Sciatic nerve (tissue), 2 donors: ENCODE measurements around the gene SCYGR4. TPM values are rescaled to one million over a fixed set of nuclear protein-coding genes. Genes with fewer than 3 reads are reported as not detected.
A peak's percentile ranks its signal among the peaks of the same experiment; 100 is the strongest.
"Not testable (repeated sequence)": the region's sequence is repeated elsewhere in the genome, so short reads cannot be mapped to it uniquely, and the experiment has no call there.

Experiments used
- ATAC-seq: fragments of 200-7000 bp; cut with Tn5 transposase; one replicate; pipeline ENCODE4 v1.9.1; 2020; ENCODE audit warnings: mild to moderate bottlenecking, moderate library complexity
- DNase-seq: peaks from one replicate; pipeline ENCODE4 v3.0.0-alpha.2; 2020; ENCODE audit warnings: low spot score
- intact Hi-C: fragments of 100-400 bp; cut with DNase I; formaldehyde crosslinking; loops from one replicate; pipeline ENCODE4 v1.14.2; 2022
- total RNA-seq: library from RNA; stranded (reverse); fragmentation: NEBNext Ultra II Directional; extraction: Animal tissue kit (Norgen Biotek cat#: 25700); gene quantifications from one replicate; pipeline ENCODE4 v1.2.1, GENCODE V29; 2021
- donor health status: DM: no; HTN: no; CAD: no.
- donor health status: DM: no; HTN: no; CAD: no.

The SCYGR4 gene, protein sequence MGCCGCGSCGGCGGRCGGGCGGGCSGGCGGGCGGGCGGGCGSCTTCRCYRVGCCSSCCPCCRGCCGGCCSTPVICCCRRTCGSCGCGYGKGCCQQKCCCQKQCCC
- total RNA-seq, result not detected

DNA sequence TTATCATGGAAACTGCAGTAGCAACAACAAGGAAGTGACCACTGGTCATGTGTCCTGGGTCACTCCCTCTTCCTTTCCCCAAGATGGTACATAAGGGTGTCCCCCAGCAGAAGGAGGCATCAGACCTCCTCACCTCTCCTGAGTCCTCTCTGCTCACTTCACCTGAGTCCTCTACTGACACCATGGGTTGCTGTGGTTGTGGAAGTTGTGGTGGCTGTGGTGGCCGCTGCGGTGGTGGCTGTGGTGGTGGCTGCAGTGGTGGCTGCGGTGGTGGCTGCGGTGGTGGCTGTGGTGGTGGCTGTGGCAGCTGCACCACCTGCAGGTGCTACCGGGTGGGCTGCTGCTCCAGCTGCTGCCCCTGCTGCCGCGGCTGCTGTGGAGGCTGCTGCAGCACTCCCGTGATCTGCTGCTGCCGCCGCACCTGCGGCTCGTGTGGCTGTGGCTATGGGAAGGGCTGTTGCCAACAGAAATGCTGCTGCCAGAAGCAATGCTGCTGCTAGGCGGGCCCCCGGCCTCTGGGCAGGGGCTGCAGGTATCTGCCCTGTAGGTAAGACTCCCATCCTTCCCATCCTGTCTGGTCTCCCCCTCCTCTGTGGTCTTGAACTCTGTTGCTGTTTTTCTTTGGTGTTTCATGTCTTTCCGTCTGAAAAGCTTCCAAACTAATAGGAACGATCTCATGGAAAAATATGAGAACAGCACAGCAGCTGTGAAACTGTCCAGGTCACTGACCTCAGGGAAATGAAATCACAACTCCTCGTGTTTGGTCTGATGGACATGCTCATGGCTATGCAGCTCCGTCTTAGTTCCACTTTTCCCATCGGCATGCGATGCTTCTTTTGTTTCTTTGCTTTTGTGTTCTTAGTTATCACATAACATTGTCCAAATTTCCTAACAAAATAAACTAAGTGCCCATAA is at the start of gene SCYGR4:
Gene SCYGR4, plus strand, starts transcription at position 183 of the 915 bp plus-strand sequence. Its CDS starts 0 bp downstream, at position 183.
- DNase-seq (no peak), ATAC-seq (peak; percentile 71)
- intact Hi-C loops, result no loop called here

DNA sequence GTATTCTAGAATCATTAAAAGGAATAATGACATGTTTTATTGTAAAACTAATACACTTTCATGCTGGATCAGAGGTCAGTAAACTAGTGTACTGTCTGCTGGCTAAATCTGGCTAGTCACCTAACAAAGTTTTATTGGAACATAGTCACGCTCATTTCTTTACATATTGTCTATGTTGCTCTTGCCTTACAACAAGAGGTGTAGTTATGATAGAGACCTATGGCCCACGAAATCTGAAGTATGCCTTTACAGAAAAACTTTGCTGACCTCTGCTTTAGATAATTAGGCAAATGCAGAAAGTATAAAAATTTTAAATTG is 48.5 kb upstream of the SCYGR4 start:
- DNase-seq (no peak), ATAC-seq (no peak)
- intact Hi-C loops, result no loop called here

DNA sequence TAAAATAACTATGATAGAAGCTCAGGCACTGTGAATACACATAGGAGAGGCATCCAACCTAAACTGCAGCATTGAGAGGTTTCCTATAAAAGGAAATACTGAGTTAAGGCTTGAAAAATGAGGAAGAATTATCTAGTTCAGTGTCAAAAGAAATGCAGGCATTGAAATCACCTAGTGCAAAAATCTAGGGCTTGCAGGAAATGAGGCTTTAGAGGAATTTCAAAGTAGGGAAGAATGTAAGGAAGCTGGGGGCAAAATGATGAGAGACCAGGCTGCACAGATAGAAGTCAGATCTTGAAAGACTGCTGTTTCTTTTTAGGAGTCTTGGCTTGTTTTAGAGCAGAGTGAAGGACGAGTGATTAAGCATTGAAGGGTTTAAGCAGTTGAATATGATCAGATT is 46.7 kb upstream of the SCYGR4 start:
- no peak for DNase-seq
- ATAC-seq, result no peak
- intact Hi-C loops, result no loop called here

DNA sequence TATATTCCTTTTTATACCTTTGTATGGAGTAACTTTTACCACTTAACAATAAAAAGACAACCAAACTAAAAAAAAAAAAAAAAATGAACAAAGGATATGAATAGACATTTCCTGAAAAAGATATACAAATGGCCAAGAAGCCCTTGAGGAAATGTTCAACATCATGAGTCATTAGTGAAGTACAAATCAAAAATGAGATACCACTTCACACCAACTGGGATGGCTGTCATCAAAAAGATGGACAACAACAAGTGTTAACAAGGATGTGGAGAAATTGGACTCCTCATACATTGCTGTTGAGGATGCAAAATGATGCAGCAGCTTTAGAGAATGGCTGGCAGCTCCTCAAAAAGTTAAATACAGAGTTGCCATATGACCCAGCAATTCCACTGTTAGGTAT is 41.2 kb upstream of the SCYGR4 start:
- DNase-seq (no peak), ATAC-seq (no peak)
- intact Hi-C loops, result no loop called here

DNA sequence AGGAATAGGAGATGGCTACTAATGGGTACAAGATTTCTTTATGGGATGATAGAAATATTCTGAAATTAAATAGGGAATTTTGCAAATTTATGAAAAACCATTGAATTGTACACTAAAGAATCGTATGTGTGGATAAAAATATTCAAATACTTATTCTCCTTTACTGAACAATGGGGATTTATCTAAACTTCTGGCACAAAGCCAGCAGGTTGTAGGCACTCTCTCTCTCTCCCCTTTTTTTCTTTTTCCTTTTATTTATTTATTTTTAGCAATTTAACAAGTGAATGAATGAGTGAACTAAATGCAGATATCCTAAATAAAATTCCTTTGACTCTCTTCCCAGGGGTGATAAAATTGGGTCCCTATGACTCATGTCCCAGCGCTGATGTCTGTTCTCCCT is 40.5 kb upstream of the SCYGR4 start:
- intact Hi-C loops, result no loop called here
- no peak for ATAC-seq
- DNase-seq, result no peak

DNA sequence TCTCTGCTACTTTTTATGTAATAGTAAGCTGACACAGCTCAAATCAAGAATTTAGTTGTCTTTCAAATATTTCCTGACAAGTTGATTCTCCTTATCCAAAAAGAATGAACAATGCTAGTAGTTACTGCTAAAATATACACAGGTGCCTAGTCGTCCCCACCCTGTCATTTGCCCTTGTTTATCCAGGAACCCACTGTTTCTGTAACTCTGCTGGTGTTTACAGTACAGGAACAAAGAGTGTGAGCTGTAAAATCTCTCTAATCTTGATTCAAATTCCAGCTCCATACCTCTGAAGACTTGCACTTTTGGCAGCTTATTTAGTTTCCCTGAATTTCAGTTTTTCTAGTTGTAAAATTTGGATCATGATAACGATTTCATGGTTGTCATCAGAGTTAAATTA is 39.7 kb upstream of the SCYGR4 start:
- DNase-seq (no peak), ATAC-seq (no peak)
- intact Hi-C loops, result no loop called here

DNA sequence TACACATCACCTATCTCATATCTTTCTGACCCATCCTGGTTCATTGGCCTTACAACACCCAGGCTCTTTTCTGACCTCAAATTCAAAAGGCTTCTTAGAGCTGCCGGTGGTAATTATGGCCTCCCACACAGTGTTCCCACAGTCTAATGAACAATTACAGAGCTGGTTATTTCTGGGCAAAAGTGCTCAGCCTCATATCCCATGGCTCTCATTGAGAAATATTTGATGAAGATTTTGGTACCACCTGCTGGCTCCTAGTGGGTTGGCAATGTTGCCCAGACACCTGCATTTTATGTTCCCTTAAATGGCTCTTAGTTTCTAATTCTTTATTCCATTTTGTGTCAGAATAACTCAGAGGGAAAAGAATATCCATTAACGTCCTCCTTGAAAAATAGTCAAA is 38.7 kb upstream of the SCYGR4 start:
- intact Hi-C loops, result no loop called here
- ATAC-seq (no peak), DNase-seq (no peak)

DNA sequence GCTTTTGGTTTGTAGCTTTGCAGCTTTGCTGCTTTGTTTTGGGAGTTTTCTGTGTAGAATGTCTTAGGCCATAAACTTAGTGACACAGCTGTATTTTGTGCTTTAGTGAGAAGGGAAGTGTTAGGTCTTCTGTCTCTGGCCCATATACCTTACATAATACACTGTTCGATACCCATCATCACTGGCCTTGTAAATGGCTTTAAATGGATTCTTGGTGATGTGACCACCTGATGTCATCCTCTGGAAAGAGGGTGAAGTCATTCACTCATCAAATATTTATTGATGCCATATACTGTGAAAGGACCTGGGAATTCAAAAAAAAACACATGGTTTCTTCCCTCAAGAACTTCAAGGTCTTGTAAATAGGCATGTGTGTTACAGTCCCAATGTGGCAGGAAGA is 37.5 kb upstream of the SCYGR4 start:
- ATAC-seq (no peak), DNase-seq (no peak)
- intact Hi-C loops, result no loop called here

DNA sequence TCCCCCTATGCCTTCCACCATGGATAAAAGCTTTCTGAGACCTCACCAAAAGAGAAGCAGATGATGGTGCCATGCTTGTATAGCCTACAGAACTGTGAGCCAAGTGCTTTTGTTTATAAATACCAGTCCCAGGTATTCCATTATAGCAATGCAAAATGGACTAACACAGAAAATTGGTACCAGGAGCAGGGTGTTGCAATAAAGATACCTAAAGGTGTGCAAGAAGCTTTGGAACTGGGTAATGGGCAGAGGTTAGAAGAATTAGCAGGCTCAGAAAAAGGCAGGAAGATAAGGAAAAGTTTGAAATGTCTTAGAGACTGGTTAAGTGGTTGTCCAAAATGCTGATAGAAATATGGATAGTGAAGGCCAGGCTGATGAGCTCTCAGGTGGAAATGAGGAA is 34.9 kb upstream of the SCYGR4 start:
- DNase-seq (no peak), ATAC-seq (no peak)
- intact Hi-C loops, result no loop called here

DNA sequence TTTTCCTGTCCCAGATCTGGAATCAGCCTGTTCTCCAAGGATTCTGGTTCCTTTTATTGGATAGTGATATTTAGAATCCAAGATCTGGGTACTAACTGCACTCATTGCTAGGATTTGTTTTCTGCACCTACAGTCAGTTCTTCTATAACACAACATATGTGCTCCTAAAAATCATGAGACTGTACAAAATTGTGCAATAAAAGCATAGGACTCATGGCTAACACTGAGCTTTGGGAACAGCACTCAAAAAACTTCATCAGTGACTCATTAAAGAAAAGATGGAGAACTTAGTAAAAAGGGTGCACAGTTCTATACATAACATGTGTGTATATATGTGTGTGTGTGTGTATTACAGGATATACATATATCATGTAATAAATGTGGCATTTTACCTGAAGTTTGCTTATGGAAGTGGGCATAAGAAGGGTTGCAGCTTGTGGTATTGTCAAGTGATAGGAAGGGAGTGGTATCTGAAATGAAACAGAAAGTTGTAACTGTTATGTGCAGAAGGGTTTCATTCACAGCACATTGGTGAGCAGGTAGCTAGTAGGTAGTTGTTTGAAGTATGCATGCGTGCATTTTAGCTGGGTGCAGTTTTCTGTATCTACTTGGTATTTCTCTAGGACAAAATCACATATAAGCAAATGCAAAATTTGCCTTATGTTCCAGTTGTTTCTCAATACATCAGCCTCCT is 24.5 kb upstream of the SCYGR4 start:
- DNase-seq (no peak), ATAC-seq (no peak)
- intact Hi-C loops, result no loop called here

DNA sequence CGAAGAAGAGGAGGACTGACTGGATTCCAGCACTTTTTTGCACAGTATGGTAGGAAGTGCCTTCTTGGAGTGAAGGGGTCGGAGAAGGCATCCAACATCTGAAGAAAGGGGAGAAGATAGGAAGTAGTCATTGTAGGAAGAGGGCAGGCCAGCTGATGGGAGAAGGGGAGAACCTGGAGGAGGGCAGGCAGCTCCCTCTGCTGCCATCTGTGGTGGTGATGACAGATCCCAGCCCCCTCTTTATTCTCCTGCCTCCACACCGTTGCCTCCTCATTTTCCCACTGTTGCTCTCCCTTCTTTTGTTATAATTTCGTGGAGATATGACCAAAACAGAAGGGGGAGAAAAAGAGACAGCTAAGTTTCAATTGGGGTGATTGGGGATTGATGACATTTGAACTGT is 21.5 kb upstream of the SCYGR4 start:
- ATAC-seq, result no peak
- intact Hi-C loops, result no loop called here

DNA sequence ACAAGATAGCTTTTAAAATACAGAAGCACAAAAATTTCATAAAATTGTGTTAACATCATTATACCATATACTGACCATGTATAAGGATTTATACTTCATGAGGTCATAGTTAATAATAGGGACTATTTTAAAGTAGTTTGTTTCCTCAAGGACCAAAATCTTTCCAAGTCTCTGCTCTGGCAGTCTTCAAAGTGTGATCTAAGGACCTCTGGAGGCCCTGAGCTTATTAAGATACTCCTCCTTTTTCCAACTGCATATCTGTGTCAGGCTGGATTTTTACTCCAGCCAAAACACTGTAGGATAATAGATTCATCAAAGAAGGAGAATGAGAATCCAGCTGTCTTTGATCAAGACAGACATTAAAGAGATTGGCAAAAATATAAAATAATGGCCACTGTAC is 20.3 kb upstream of the SCYGR4 start:
- DNase-seq (no peak), ATAC-seq (no peak)
- intact Hi-C loops, result no loop called here

More for the DNA sequence above, 21.5 kb upstream of the SCYGR4 start:
- DNase-seq, result no peak

DNA sequence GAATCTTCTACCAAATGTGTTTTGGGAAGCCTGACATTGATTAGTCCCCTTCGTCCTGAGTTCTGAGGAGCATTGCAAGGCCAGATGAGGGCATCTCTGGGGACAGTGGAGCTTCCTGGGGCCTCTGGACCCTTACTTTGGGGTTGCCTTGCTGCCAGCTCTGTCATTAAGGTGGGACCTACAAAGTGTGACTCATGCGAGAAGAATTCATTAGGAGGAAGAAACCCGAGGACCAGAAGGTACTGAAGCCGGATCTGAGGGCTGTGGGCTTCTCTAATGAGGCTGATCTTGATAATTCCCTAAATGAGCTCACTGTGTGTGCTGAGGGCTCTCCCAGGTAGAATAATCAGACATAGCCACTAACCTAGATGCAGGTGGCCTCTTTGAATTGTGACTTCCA is 19.3 kb upstream of the SCYGR4 start:
- DNase-seq, result no peak
- no peak for ATAC-seq
- intact Hi-C loops, result no loop called here

DNA sequence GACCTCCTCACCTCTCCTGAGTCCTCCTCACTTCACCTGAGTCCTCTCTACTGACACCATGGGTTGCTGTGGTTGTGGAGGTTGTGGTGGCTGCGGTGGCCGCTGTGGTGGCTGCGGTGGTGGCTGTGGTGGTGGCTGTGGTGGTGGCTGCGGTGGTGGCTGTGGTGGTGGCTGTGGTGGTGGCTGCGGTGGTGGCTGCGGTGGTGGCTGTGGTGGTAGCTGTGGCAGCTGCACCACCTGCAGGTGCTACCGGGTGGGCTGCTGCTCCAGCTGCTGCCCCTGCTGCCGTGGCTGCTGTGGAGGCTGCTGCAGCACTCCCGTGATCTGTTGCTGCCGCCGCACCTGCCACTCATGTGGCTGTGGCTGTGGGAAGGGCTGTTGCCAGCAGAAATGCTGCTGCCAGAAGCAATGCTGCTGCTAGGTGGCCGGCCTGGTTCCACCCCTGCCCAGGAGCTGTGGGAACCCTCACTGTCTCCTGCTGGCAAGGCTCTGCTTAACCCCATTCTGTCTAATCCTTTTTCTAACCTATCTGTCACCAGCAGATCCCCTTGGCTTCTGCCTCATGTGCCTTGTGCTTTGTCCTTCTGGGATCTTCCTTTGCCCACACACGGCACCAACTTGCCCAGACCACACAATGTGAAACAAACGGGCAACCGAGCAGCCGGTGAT is 18.3 kb upstream of the SCYGR4 start, which contains the start of gene SCYGR2:
Gene SCYGR2, plus strand, starts transcription at position 59 of the 669 bp plus-strand sequence. Its CDS starts 0 bp downstream, at position 59.
- DNase-seq, intact Hi-C loops, ATAC-seq: not testable (repeated sequence)

DNA sequence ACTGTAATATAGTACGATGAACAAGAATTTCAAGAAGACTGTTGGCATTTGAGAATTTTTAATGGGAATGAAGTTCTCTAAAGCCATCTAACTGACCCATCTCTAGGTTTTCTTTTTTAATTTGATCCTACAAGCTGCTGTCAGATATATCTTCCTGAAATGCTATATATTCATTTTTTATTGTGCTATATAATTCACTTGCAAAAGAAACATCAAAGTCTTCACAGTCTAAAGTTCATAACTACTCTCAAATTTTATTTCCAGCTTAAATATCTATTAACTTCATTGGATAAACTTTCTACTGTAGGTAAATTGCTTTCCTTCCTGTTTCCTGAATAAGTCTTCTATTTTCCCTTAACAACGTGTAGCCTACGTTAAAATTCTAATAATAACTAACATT is 14.9 kb upstream of the SCYGR4 start:
- intact Hi-C loops, result no loop called here
- ATAC-seq, result no peak
- no peak for DNase-seq

DNA sequence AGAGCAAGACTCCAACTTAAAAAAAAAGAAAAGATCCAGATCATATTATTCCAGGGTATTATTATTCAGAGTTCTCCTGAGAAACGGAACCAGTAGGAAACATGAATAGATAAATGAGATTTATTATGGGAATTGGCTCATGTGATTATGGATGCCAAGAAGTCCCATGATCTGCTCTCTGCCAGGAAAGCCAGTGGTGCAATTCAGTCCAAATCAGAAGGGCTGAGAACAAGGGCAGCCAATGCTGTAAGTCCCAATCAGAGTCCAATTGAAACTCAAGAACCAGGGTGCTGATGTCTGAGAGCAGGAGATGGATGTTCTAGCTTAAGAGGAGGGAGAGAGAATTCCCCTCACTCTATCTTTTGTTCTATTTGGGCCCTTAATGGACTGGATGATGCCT is 10.8 kb upstream of the SCYGR4 start:
- no peak for DNase-seq
- peak; percentile 57 for ATAC-seq
- intact Hi-C loops, result no loop called here

DNA sequence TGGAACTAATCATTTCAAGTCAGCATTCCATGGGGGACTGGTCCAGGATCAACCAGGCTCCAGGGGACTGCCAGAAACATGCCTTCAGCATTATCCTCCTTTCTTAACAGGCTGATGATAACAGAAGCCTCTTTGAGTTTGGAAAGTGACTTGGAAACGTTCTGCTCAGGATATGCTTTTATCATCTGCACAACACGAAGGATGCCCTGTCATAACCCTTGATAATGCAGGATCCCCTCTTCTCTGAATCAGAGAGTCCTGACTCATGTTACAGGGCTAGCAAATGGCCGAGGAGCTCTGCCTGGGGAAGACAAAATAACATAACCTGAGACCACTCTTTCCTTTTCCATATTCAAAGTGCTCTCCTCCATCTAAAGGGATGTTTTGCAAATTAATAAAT is 9.4 kb upstream of the SCYGR4 start:
- DNase-seq (no peak), ATAC-seq (no peak)
- intact Hi-C loops, result no loop called here

DNA sequence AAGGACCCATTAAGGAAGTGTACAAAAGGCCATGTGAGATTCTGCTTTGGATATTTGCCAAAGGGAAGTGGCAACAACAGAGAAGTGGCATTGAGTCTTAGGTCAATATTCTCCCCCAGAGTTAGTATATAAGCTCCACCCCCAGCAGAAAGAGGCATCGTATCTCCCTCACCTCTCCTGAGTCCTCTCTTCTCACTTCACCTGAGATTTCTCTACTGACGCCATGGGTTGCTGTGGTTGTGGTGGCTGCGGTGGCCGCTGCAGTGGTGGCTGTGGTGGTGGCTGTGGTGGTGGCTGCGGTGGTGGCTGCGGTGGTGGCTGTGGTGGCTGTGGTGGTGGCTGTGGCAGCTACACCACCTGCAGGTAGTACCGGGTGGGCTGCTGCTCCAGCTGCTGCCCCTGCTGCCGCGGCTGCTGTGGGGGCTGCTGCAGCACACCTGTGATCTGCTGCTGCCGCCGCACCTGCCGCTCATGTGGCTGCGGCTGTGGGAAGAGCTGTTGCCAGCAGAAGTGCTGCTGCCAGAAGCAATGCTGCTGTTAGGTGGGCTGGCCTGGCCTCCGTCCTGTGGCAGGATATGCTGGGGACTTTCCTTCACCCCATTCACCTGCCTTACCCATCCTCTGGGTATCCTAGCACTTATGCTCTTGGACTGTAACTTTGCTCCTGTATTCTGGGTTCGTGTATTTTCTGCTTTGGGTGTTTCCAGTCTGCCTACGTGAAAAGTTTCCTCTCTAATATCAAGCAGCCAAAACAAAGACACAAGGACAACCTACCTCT is 8.5 kb upstream of the SCYGR4 start:
- DNase-seq (no peak), ATAC-seq (peak; percentile 62)
- intact Hi-C loops, result no loop called here

DNA sequence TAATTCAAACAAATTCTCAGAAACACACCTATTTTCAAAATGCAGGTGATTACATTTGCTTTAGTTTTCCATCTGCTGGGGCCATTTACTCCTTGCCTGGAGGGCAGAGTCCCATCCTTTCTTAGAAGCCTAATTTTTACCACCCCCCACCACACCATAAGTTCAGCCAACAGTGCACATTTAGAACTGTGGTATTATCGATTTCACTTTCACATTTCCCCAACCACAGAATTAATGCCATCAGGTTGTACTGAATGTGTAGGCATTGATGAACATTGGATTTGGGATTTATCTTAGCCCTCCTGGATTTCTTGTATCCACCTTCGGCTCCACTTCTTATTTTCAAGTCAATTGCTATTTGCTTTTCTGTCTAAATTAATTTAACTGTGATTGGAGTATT is 7.2 kb upstream of the SCYGR4 start:
- no peak for ATAC-seq
- DNase-seq, result no peak
- intact Hi-C loops, result no loop called here
